WTC11 (cell line): ENCODE data around the gene LATS2. TPM values are rescaled to one million over a fixed set of nuclear protein-coding genes. Genes with fewer than 3 reads are reported as not detected.

ENCODE experiments used
- ATAC-seq: fragments of 200-7000 bp; cut with Tn5 transposase; 2 replicates; pipeline ENCODE4 v1.10.0; 2021; ENCODE audit warnings: mild to moderate bottlenecking, moderate library complexity
- CTCF ChIA-PET: fragments of 300-600 bp; sonication (Branson Sonifier 250); formaldehyde crosslinking; loops from one replicate; lab custom pipeline; 2021; ENCODE audit warnings: antibody characterized with exemption; lab: Charles Lee
- POLR2A ChIA-PET: fragments of 350-600 bp; sonication (Branson Sonifier 250); formaldehyde crosslinking; loops from one replicate; lab custom pipeline; 2021; ENCODE audit warnings: antibody characterized with exemption; lab: Charles Lee
- DNase-seq: peaks from one replicate; pipeline ENCODE4 v3.0.0; 2021; ENCODE audit warnings: low spot score
- H3K27ac Mint-ChIP-seq: 2 replicates; pipeline ENCODE4 v1.8.0; 2021; ENCODE audit warnings: mixed read lengths
- H3K27me3 Mint-ChIP-seq: 2 replicates; pipeline ENCODE4 v1.8.0; 2021; ENCODE audit warnings: low read depth, mild to moderate bottlenecking, moderate library complexity, mixed read lengths
- H3K36me3 Mint-ChIP-seq: 2 replicates; pipeline ENCODE4 v1.8.0; 2021; ENCODE audit warnings: mixed read lengths
- H3K4me1 Mint-ChIP-seq: 2 replicates; pipeline ENCODE4 v1.8.0; 2022; ENCODE audit warnings: mixed read lengths
- H3K4me3 Mint-ChIP-seq: 2 replicates; pipeline ENCODE4 v1.8.0; 2021; ENCODE audit warnings: mild to moderate bottlenecking, moderate library complexity, mixed read lengths
- H3K9me3 Mint-ChIP-seq: 2 replicates; pipeline ENCODE4 v1.8.0; 2021; ENCODE audit warnings: mixed read lengths
- AR ChIP-seq: fragments of 250-450 bp; sonication (Bioruptor Pico); IDR thresholded peaks from 2 replicates; pipeline ENCODE4 v1.9.0; 2021; ENCODE audit warnings: mild to moderate bottlenecking
- ARID4B ChIP-seq: sonication (generic); formaldehyde crosslinking; IDR thresholded peaks from 2 replicates; pipeline ENCODE4 v1.8.0; 2023; ENCODE audit warnings: missing genetic modification reagents, mild to moderate bottlenecking, borderline replicate concordance
- ATF6 ChIP-seq: sonication (generic); formaldehyde crosslinking; IDR thresholded peaks from 2 replicates; pipeline ENCODE4 v1.8.1; 2023; ENCODE audit warnings: mild to moderate bottlenecking, missing genetic modification reagents
- CBFB ChIP-seq: sonication (generic); formaldehyde crosslinking; IDR thresholded peaks from 2 replicates; pipeline ENCODE4 v1.8.1; 2022; ENCODE audit warnings: mild to moderate bottlenecking, low read depth, missing genetic modification reagents
- CREB1 ChIP-seq: sonication (generic); formaldehyde crosslinking; IDR thresholded peaks from 2 replicates; pipeline ENCODE4 v1.8.0; 2023; ENCODE audit warnings: mild to moderate bottlenecking, missing genetic modification reagents
- CTCF ChIP-seq: fragments of 200-600 bp; IDR thresholded peaks from 2 replicates; pipeline ENCODE4 v1.8.0; 2022; ENCODE audit warnings: antibody characterized with exemption
- FOXP1 ChIP-seq: sonication (generic); formaldehyde crosslinking; IDR thresholded peaks from 2 replicates; pipeline ENCODE4 v1.8.0; 2022; ENCODE audit warnings: missing genetic modification reagents, mild to moderate bottlenecking, moderate library complexity, borderline replicate concordance
- MXD4 ChIP-seq: fragments of 250-450 bp; sonication (Bioruptor Pico); IDR thresholded peaks from 2 replicates; pipeline ENCODE4 v1.8.0; 2021; ENCODE audit warnings: mild to moderate bottlenecking, moderate library complexity, borderline replicate concordance
- PRDM15 ChIP-seq: sonication (generic); formaldehyde crosslinking; IDR thresholded peaks from 2 replicates; pipeline ENCODE4 v1.8.0; 2022; ENCODE audit warnings: missing genetic modification reagents
- SMAD4 ChIP-seq: sonication (generic); formaldehyde crosslinking; IDR thresholded peaks from 2 replicates; pipeline ENCODE4 v1.8.0; 2022; ENCODE audit warnings: mild to moderate bottlenecking, missing genetic modification reagents
- SOX15 ChIP-seq: fragments of 250-450 bp; sonication (Bioruptor Pico); IDR thresholded peaks from 2 replicates; pipeline ENCODE4 v1.9.0; 2021; ENCODE audit warnings: mild to moderate bottlenecking
- SP1 ChIP-seq: sonication (generic); formaldehyde crosslinking; conservative IDR thresholded peaks from 2 replicates; pipeline ENCODE4 v1.8.1; 2022; ENCODE audit warnings: missing genetic modification reagents
- ZNF232 ChIP-seq: sonication (generic); formaldehyde crosslinking; IDR thresholded peaks from 2 replicates; pipeline ENCODE4 v1.8.0; 2022; ENCODE audit warnings: mild to moderate bottlenecking, missing genetic modification reagents
- ZNF317 ChIP-seq: sonication (generic); formaldehyde crosslinking; IDR thresholded peaks from 2 replicates; pipeline ENCODE4 v1.8.1; 2023; ENCODE audit warnings: low read depth, mild to moderate bottlenecking, moderate library complexity, missing genetic modification reagents, borderline replicate concordance
- total RNA-seq: library from RNA; stranded (reverse); gene quantifications from 3 replicates; pipeline ENCODE4 v1.2.3, GENCODE V29; 2021

Gene LATS2
- total RNA-seq, 1 experiment from 2014 or later, result 28.9 TPM

- TF ChIP-seq CTCF (no peak), ZNF317 (no peak), PRDM15 (no peak), SOX15 (CRISPR knock-in tag) (no peak), SP1 (CRISPR knock-in tag) (no peak), FOXP1 (CRISPR knock-in tag) (no peak), CBFB (CRISPR knock-in tag) (no peak), ZNF232 (CRISPR knock-in tag) (no peak), AR (CRISPR knock-in tag) (no peak), ARID4B (CRISPR knock-in tag) (no peak)
Measured at GRCh38 chr13:21106089-21106488, 44.7 kb upstream of the LATS2 start (continued).

GRCh38 chr13:21104199-21105019, 43.0 kb upstream of the LATS2 start:
- H3K27me3 Mint-ChIP-seq, result no peaks in the 10 kb centered on the region
- ChIA-PET CTCF (interaction anchor here (0.7 kb wide), 1 partner anchor 338 kb away, joined by 4 read pairs; no protein-coding TSS in a partner anchor), POLR2A (no interaction called here)
- H3K27ac Mint-ChIP-seq, result no peak overlapping the region
- H3K4me1 Mint-ChIP-seq, result peaks cover 3% of the 10 kb centered on the region; the same call in 1 of the 2 replicates
- DNase-seq (no peak), ATAC-seq (0 out of 2 replicates have a peak, but pooled peaks have one; percentile 32)
- no peaks in the 10 kb centered on the region for H3K36me3 Mint-ChIP-seq
- no peak overlapping the region for H3K4me3 Mint-ChIP-seq
- H3K9me3 Mint-ChIP-seq, result 0 out of 2 replicates have a peak, but pooled peaks cover 4% of the 10 kb centered on the region
- TF ChIP-seq CREB1 (CRISPR knock-in tag), result no peak
- TF ChIP-seq ATF6, result no peak
- TF ChIP-seq MXD4 (CRISPR knock-in tag), result no peak
- TF ChIP-seq SMAD4 (CRISPR knock-in tag), result no peak
- TF ChIP-seq ARID4B (CRISPR knock-in tag), result no peak
